ENCODE measurements around the gene MGMT. TPM values are rescaled to one million over a fixed set of nuclear protein-coding genes. Genes with fewer than 3 reads are reported as not detected.

Gene MGMT
- polyA plus RNA-seq, 1 of the 3 experiments (the other 2 are of a cell fraction): 10.8 TPM

DNA sequence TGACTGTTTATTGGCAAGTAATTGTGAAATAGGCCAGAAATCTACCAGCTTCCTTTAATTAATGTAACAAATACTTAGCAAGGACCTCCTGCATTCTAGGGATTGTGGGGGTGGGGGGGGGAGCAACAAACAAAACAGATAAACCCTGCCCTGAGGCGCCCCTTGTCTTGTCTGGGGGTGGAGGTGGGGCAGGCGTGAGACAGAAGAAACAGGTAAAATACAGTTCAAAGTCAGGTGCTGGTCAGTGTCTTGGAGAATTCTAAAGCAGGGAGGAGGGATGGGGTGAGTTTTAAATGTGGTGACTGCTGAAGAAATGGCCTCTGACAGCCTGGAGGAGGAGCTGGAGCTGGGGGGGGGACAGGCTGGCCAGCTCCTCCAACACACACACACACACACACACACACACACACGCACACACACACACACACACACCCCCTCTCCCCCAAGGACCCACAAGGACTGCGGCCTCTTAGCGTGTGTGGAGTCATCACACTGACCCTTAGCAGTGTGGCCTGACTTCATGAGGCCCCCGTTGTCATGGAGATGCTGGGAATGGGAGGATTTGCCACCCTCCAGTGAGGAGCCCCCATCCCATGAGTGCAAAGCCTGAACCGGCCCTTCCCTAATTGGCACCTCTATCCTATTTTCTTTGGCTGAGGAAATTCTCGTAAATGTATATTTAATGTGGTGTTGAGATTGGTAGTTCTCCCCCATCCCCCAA lies 190.4 kb downstream of the MGMT start:
- Histone ChIP-seq H3K4me3 (ENCODE audit: low read depth in 2 of 2, low read length in 1 of 2) (no peak overlapping the region), H3K9me2 (no peaks in the 10 kb centered on the region), H3K27ac (ENCODE audit: low read depth in 2 of 2, low read length in 1 of 2) (no peak overlapping the region), H3F3A (replicated peaks; ENCODE audit: insufficient read depth) (no peaks in the 10 kb centered on the region), H3K79me2 (ENCODE audit: insufficient read depth) (no peaks in the 10 kb centered on the region), H2AFZ (ENCODE audit: low read depth) (no peak overlapping the region), H3K27me3 (ENCODE audit: insufficient read depth) (no peaks in the 10 kb centered on the region), H3K4me1 (ENCODE audit: control insufficient read depth in 1 of 2, insufficient read depth in 2 of 2, low read depth in 1 of 2, low read length in 1 of 2) (peaks cover 0 to 6% of the 10 kb centered on the region in 2 experiments; a peak in 2 of 4 replicates), H3K36me3 (replicated peaks in 1 of 2; ENCODE audit: control insufficient read depth in 1 of 2, insufficient read depth in 2 of 2, low read length in 1 of 2) (no peaks in the 10 kb centered on the region), H4K20me1 (ENCODE audit: insufficient read depth) (no peaks in the 10 kb centered on the region), H3K9me3 (no peaks in the 10 kb centered on the region), H3K4me2 (no peak overlapping the region), H3K9ac (no peak overlapping the region)
- ChIA-PET CTCF (no interaction called here), POLR2A (no interaction called here)
- 59% methylated on average over 5 of the region's 8 CpGs for WGBS (ENCODE audit: low lambda C conversion rate)
- TF ChIP-seq, protein P1, sequence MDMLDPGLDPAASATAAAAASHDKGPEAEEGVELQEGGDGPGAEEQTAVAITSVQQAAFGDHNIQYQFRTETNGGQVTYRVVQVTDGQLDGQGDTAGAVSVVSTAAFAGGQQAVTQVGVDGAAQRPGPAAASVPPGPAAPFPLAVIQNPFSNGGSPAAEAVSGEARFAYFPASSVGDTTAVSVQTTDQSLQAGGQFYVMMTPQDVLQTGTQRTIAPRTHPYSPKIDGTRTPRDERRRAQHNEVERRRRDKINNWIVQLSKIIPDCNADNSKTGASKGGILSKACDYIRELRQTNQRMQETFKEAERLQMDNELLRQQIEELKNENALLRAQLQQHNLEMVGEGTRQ (IDR thresholded peaks at IDR 0.05; ENCODE audit: borderline replicate concordance, low read depth, low read length): no peak
- no peak for TF ChIP-seq NFIC (IDR thresholded peaks at IDR 0.05; ENCODE audit: borderline replicate concordance)
- no peak for TF ChIP-seq CHD2 (IDR thresholded peaks at IDR 0.05; ENCODE audit: low read length, partially characterized antibody)
- no peak for TF ChIP-seq RFX5 (IDR thresholded peaks at IDR 0.05; ENCODE audit: low read length)
- no peak for TF ChIP-seq FOXM1 (IDR thresholded peaks at IDR 0.05; ENCODE audit: low read depth)
- TF ChIP-seq FOSL2 (IDR thresholded peaks at IDR 0.05; ENCODE audit: borderline replicate concordance, low read depth): no peak
- TF ChIP-seq FOXJ3 (CRISPR knock-in tag; IDR thresholded peaks at IDR 0.05): no peak
- TF ChIP-seq NRF1 (IDR thresholded peaks at IDR 0.05; ENCODE audit: low read depth, low read length): no peak
- TF ChIP-seq TEAD4 (IDR thresholded peaks at IDR 0.05; ENCODE audit: borderline replicate concordance, insufficient read depth): no peak
- TF ChIP-seq MXI1 (IDR thresholded peaks at IDR 0.05; ENCODE audit: low read depth, low read length): no peak
- TF ChIP-seq, protein P2, sequence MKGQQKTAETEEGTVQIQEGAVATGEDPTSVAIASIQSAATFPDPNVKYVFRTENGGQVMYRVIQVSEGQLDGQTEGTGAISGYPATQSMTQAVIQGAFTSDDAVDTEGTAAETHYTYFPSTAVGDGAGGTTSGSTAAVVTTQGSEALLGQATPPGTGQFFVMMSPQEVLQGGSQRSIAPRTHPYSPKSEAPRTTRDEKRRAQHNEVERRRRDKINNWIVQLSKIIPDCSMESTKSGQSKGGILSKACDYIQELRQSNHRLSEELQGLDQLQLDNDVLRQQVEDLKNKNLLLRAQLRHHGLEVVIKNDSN (IDR thresholded peaks at IDR 0.05; ENCODE audit: borderline replicate concordance, low read depth): no peak
- DNase-seq: no peak

DNA sequence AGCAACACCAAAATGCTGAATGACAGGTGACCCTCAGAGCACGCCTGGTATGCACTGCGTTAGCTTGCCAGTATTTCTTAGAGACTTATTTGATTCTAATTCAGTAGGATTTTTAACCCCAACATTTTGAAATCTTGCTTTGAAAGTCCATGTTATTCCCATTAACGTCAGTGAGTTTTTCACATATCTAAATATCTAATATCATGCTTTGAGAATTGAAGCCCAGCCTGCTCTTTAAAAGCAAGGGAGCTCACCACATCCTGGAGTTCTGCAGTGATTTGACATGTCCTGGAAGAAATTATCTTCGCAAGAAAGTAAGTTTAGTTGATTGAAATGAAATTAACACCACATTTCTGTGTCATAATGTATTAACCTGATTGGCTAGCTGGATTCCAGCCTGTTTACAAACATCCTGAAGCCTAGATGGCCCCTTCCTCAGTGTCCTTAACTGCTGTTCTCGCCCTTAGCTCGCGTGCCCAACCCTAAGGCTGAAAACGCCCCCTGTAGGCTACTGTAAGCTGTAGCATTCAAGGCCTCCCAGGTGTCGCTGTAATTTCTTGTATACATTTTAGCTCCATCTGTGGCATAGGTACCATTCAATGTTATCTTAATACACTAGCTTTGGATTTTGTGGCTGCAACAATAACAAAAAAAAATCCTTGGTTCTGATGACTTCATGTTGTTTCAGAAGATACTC lies 191.5 kb downstream of the MGMT start:
- H3K4me3 ChIP-seq (ENCODE audit: low read depth in 2 of 2, low read length in 1 of 2): peak overlapping the region in 1 of 2 experiments; percentile 12; a peak in 1 of 4 replicates
- H3K36me3 ChIP-seq (replicated peaks in 1 of 2; ENCODE audit: control insufficient read depth in 1 of 2, insufficient read depth in 2 of 2, low read length in 1 of 2): no peaks in the 10 kb centered on the region
- no peaks in the 10 kb centered on the region for H4K20me1 ChIP-seq (ENCODE audit: insufficient read depth)
- no peak overlapping the region for H3K9ac ChIP-seq
- no peaks in the 10 kb centered on the region for H3K27me3 ChIP-seq (ENCODE audit: insufficient read depth)
- peaks cover 0 to 6% of the 10 kb centered on the region in 2 experiments; a peak in 2 of 4 replicates for H3K4me1 ChIP-seq (ENCODE audit: control insufficient read depth in 1 of 2, insufficient read depth in 2 of 2, low read depth in 1 of 2, low read length in 1 of 2)
- peak; percentile 56 for TF ChIP-seq RAD21 (IDR thresholded peaks at IDR 0.05; ENCODE audit: low read length)
- TF ChIP-seq MEF2A (IDR thresholded peaks at IDR 0.05; ENCODE audit: borderline replicate concordance, low read depth): no peak
- TF ChIP-seq, protein P3, sequence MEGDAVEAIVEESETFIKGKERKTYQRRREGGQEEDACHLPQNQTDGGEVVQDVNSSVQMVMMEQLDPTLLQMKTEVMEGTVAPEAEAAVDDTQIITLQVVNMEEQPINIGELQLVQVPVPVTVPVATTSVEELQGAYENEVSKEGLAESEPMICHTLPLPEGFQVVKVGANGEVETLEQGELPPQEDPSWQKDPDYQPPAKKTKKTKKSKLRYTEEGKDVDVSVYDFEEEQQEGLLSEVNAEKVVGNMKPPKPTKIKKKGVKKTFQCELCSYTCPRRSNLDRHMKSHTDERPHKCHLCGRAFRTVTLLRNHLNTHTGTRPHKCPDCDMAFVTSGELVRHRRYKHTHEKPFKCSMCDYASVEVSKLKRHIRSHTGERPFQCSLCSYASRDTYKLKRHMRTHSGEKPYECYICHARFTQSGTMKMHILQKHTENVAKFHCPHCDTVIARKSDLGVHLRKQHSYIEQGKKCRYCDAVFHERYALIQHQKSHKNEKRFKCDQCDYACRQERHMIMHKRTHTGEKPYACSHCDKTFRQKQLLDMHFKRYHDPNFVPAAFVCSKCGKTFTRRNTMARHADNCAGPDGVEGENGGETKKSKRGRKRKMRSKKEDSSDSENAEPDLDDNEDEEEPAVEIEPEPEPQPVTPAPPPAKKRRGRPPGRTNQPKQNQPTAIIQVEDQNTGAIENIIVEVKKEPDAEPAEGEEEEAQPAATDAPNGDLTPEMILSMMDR (IDR thresholded peaks at IDR 0.05): 0 out of 2 replicates have a peak, but pooled peaks have one; percentile 12
- ChIA-PET POLR2A (no interaction called here), CTCF (interaction anchor here (0.8 to 1.3 kb wide), 5 partner anchors 12 to 627 kb away, joined by 3 to 6 read pairs (median 4); no protein-coding TSS in a partner anchor)
- DNase-seq: no peak
- H3K9me3 ChIP-seq: no peaks in the 10 kb centered on the region; the same call in 1 of the 2 replicates
- H3K79me2 ChIP-seq (ENCODE audit: insufficient read depth): no peaks in the 10 kb centered on the region
- 64% methylated on average over 7 of the region's 9 CpGs for WGBS (ENCODE audit: low lambda C conversion rate)
- H3K9me2 ChIP-seq: no peaks in the 10 kb centered on the region
- no peak overlapping the region; a peak in 1 of 4 replicates for H3K27ac ChIP-seq (ENCODE audit: low read depth in 2 of 2, low read length in 1 of 2)
- no peaks in the 10 kb centered on the region for H3F3A ChIP-seq (replicated peaks; ENCODE audit: insufficient read depth)
- no peak overlapping the region for H2AFZ ChIP-seq (ENCODE audit: low read depth)
- no peak overlapping the region for H3K4me2 ChIP-seq

Measured in SK-N-SH (cell line).